DMS 273 (cell line): ENCODE measurements around the gene AMOT.

Experiments used
- DNase-seq: peaks from one replicate; lab custom pipeline; 2025; ENCODE audit not compliant: unreplicated experiment; lab: John Stamatoyannopoulos, UW

AMOT gene

DNA sequence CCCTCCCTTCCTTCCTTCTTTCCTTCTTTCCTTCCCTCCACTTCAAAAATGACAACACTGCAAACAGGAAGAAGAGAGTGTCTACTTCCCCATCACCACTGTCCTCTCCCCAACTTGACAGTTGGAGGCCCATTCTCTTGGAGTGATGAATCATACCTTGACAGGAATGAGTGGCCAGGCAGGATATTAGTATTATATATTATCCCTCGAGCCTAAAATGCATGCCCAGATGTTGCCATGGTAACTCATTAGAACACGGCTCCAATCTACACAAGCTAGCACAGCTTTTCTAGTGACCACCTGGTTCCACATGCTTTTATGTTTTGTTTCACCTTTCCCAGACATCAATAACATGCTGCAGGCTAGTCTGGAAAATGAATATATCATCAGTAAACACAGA, 89.6 kb downstream of the AMOT start:
- no peak for DNase-seq

DNA sequence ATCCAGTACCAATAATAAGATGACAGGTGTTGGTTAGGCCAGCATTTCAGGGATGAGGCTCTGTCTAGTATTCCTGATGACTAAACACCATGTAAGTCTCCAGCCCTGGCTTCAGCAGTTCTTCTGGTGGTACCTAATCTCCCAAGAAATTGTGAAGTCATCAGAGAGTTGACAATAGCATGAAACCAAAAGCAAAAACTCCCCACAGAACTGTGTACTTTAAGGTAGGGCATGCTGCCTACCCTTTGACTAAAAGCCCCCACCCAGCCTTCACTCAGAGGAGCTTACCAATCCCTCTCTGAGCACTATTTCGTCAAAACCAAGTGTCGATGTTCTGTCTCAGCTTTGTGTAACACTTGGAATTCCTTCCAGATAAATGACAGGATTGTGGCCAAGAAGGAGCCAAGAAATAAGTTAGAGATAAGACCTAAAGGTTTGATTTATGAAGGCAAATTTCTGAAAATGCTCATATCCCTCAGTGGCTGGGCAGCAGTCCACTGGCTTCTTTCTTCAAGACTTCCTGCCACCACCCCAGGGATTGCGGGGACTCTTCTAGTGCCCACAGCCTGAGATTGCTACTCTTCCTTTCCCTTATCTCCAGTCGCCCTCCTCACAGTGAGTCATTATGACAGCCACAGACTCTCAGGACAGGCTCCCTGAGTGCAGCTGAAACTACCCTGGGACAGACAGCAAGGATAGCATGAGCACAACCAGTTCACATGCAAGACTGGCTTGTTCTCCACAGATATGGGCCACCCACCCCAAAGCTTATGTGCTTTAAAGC, 93.6 kb downstream of the AMOT start:
- no peak for DNase-seq

- no peak for DNase-seq
Observed at GRCh38 chrX:112738347-112739033, 102.1 kb downstream of the AMOT start.

- no peak for DNase-seq
Observed at GRCh38 chrX:112736310-112736709, 104.3 kb downstream of the AMOT start.

- no peak for DNase-seq
Observed at GRCh38 chrX:112735147-112735546, 105.5 kb downstream of the AMOT start.

- no peak for DNase-seq
Observed at GRCh38 chrX:112734290-112734689, 106.3 kb downstream of the AMOT start.

GRCh38 chrX:112731793-112732192, 108.8 kb downstream of the AMOT start:
- DNase-seq = peak; percentile 31
